Kidney epithelial cell (primary cell): ENCODE data around the gene PTGIS. TPM values are rescaled to one million over a fixed set of nuclear protein-coding genes. Genes with fewer than 3 reads are reported as not detected.

Source experiments
- DNase-seq: peaks from one replicate; pipeline ENCODE4 v3.0.0-alpha.2; 2010; ENCODE audit warnings: low read depth
- H3K27me3 ChIP-seq: 2 replicates; pipeline ENCODE4 v1.6.0; 2011; ENCODE audit warnings: low read length; ENCODE audit not compliant: control insufficient read depth, insufficient read depth
- H3K36me3 ChIP-seq: 2 replicates; pipeline ENCODE4 v1.5.1; 2011; ENCODE audit warnings: low read length; ENCODE audit not compliant: control insufficient read depth, insufficient read depth
- H3K4me3 ChIP-seq: 2 replicates; pipeline ENCODE4 v1.5.1; 2011; ENCODE audit warnings: low read depth, mild to moderate bottlenecking, control low read depth, low read length
- total RNA-seq: library from RNA; depleted of rRNA; stranded (reverse); fragments of >200 nt; gene quantifications from 2 replicates; pipeline ENCODE4 v1.2.3, GENCODE V29; 2015
- TF ChIP-seq, protein P1 (sequence below): IDR thresholded peaks from 2 replicates; pipeline ENCODE4 v1.5.1; 2011; ENCODE audit warnings: mild to moderate bottlenecking, moderate library complexity, low read length, control low read depth, inconsistent platforms; ENCODE audit not compliant: insufficient read depth, poor library complexity, severe bottlenecking

PTGIS gene
- total RNA-seq, 1 donor from 2014 or later = 0.88 TPM

DNA sequence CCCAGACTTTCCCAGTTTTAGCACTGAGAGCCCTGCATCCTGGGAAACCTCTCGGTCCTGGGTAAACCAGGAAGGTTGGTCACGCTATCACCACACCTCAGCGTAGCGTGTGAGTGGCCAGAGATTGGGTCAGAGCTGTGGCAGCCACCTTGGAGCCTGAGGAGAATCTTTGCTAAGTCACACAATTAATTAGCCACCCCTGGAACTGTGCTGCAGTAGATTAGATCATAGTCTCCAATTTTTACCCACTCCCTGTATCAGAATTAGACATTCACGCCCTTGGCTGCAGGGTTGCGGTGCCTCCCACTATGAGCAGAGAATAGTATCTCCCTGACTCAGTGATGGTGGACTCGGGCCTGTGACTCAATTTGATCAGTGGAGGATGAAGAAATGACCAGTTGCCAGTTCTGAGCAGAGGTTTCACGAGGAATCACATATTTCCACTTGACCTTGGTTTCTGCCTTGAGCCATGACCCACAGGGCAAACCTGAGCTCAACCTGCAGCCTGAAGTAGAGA is 6.0 kb upstream of the PTGIS start:
- Histone ChIP-seq H3K36me3 (no peaks in the 10 kb centered on the region), H3K27me3 (peaks cover 11% of the 10 kb centered on the region), H3K4me3 (no peak overlapping the region)
- TF ChIP-seq, protein P1, sequence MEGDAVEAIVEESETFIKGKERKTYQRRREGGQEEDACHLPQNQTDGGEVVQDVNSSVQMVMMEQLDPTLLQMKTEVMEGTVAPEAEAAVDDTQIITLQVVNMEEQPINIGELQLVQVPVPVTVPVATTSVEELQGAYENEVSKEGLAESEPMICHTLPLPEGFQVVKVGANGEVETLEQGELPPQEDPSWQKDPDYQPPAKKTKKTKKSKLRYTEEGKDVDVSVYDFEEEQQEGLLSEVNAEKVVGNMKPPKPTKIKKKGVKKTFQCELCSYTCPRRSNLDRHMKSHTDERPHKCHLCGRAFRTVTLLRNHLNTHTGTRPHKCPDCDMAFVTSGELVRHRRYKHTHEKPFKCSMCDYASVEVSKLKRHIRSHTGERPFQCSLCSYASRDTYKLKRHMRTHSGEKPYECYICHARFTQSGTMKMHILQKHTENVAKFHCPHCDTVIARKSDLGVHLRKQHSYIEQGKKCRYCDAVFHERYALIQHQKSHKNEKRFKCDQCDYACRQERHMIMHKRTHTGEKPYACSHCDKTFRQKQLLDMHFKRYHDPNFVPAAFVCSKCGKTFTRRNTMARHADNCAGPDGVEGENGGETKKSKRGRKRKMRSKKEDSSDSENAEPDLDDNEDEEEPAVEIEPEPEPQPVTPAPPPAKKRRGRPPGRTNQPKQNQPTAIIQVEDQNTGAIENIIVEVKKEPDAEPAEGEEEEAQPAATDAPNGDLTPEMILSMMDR = no peak
- DNase-seq = no peak

DNA sequence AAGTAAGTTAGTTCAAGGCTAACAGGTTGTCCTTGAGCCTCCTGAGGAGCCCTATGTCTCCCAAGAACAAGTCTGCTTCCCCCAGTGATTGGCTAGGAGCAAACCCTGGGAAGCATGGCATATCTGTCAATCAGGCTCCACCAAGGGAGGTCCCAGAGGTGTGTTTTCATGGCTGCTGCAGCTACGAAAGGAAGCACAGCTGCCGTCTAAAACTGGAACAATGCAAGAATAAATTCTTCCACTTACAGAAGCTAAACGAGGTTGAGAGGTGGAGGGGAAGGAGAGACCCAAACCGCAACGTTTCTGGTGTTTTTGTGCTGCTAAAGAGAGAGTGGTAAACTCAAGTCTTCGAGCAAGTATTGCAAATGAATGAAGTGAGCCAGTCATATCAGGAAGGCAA is 4.9 kb upstream of the PTGIS start:
- TF ChIP-seq, protein P1 = no peak

DNA sequence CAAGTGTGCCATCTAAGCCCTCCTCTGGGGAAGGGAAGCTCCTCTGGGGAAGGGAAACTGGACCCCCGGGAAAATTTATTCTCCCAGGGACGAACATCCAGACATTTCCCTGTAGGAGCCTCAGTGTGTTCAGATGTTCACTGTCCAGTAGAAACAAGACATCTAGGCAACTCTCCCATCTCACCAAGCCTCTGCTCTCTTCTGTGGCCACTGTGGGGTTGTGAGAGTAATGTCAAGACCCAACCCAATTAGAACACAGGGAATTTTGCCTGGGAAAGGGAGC is 3.6 kb upstream of the PTGIS start:
- H3K36me3 ChIP-seq = no peaks in the 10 kb centered on the region
- TF ChIP-seq, protein P1 = no peak
- DNase-seq = no peak
- no peak overlapping the region for H3K4me3 ChIP-seq
- peaks cover 24% of the 10 kb centered on the region for H3K27me3 ChIP-seq

More for the DNA sequence above, 4.9 kb upstream of the PTGIS start:
- no peak overlapping the region for H3K4me3 ChIP-seq
- peaks cover 18% of the 10 kb centered on the region for H3K27me3 ChIP-seq
- H3K36me3 ChIP-seq = no peaks in the 10 kb centered on the region
- DNase-seq = no peak

DNA sequence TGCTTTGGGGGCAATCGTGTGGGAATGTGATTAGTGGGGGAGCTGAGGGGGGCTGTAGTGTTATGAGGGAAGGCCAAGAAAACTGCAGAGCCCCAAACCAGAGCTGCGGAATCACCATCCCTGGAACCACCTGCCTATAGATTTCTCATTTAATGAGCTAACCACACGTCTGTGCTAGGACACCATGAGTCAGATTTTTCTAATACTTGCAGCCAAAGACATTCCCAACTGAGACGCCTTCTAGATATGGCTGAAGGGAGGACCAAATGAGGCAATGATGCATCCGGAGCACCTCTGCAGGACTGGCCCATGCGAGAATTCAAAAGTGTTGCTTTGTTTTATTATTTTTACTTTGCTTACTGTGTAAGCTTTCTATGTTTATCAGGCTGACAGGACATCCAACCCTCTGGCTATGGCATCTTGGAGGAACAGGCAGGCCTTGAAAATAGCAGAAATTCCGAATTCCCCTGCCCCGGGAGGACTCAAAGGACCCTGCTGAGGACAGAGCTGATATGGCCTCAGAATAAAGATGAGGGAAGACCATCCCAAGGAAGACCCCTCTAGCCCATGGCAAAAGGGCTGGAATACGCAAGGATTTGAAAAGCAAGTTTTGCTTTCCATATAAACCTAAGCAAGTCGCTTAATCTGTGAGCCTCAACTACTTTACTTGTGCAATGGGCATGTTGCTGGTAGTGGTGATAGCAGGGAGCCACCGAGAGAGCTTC is 3.1 kb upstream of the PTGIS start:
- DNase-seq = no peak
- H3K27me3 ChIP-seq = peaks cover 24% of the 10 kb centered on the region
- TF ChIP-seq, protein P1 = no peak
- H3K36me3 ChIP-seq = no peaks in the 10 kb centered on the region
- H3K4me3 ChIP-seq = no peak overlapping the region

DNA sequence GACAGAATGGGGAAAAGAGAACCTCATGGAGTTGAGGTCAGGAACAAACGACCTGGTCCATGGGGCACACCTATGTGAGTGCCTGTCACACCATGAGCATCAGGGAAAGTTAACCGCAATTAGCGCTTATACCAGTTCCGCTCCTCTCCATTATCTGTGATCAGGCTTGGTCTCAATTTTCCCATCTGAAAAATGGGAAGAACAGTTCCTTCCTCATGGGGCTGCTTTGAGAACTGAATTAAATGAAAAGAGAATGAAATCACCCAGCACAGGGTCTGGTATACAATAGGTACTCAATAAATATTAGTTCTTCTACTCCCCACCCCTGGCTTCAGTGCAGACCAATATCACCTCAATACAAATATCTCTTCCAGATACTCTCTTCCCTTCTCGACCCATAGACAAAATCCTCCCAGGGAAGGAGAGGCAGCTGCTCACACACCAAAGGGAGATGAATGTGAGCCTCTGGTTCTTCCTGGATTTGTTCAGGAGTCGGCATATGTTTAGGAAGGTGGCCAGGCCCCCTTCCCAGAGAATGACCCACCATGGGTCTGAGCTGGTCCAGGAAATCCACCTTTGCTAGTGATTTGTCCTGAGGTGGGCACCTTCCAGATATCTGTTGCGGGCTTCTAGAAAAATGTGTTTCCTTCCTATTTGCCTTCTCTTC is 2.4 kb upstream of the PTGIS start:
- H3K27me3 ChIP-seq = peaks cover 24% of the 10 kb centered on the region
- no peak overlapping the region for H3K4me3 ChIP-seq
- no peak for DNase-seq
- TF ChIP-seq, protein P1 = no peak
- H3K36me3 ChIP-seq = no peaks in the 10 kb centered on the region
